ENCODE data around the gene ADAMTS3. TPM values are rescaled to one million over a fixed set of nuclear protein-coding genes. Genes with fewer than 3 reads are reported as not detected.

The ADAMTS3 gene
- not detected in 2 replicates for total RNA-seq
- 0.05 TPM for total RNA-seq (2013)
- not detected in 2 replicates for polyA plus RNA-seq
- not detected in 2 replicates for polyA minus RNA-seq

- intact Hi-C loops (cut with micrococcal nuclease), result no loop called here
- no peak within 1 kb of the TSS for H3K27ac ChIP-seq (ENCODE audit: low read length in 2 of 2)
- no peaks in the 10 kb centered on the region for H3K79me2 ChIP-seq (ENCODE audit: control insufficient read depth, insufficient read depth, low read length)
- H3K27ac Mint-ChIP-seq, result no peak within 1 kb of the TSS
- CTCF ChIA-PET, result no interaction called here
- no peaks in the 10 kb centered on the region for H3K9me3 Mint-ChIP-seq (ENCODE audit: insufficient read depth)
- 1% methylated on average over 47 of the region's 59 CpGs for WGBS (ENCODE audit: insufficient coverage)
- H3K4me2 ChIP-seq (replicated peaks; ENCODE audit: low read depth, low read length, poor library complexity, severe bottlenecking), result peak within 1 kb of the TSS; percentile 57
- DNase-seq (no peak), ATAC-seq (ENCODE audit: low read depth) (no peak)
- POLR2A ChIA-PET, result no interaction called here
- TF ChIP-seq CTCF (IDR thresholded peaks at IDR 0.05) (no peak), EZH2 (IDR thresholded peaks at IDR 0.05; ENCODE audit: borderline replicate concordance, insufficient read depth, low read depth, low read length, poor library complexity, severe bottlenecking) (no peak)
- H3K9ac ChIP-seq (ENCODE audit: low read length), result peak within 1 kb of the TSS; percentile 13
- H2AFZ ChIP-seq (ENCODE audit: insufficient read depth, low read depth, low read length, poor library complexity, severe bottlenecking), result peak within 1 kb of the TSS; percentile 50
- H3K27me3 ChIP-seq (replicated peaks in 1 of 4; ENCODE audit: control extremely low read depth in 1 of 4, control insufficient read depth in 3 of 4, insufficient read depth in 4 of 4, low read length in 3 of 4), result peaks cover 0 to 20% (median 10%) of the 10 kb centered on the region in 4 experiments
- peaks cover 17 to 20% of the 10 kb centered on the region in 2 donors for H3K4me1 ChIP-seq (ENCODE audit: control insufficient read depth in 2 of 2, insufficient read depth in 2 of 2, low read length in 2 of 2)
- H3K9me3 ChIP-seq (ENCODE audit: control extremely low read depth in 1 of 3, control insufficient read depth in 2 of 3, insufficient read depth in 1 of 3, low read length in 2 of 3), result peaks cover 0 to 4% (median 0%) of the 10 kb centered on the region in 3 donors
- H3K4me3 ChIP-seq (ENCODE audit: control extremely low read depth in 1 of 5, extremely low read depth in 1 of 5, insufficient read depth in 1 of 5, low read depth in 2 of 5, low read length in 4 of 5), result peak within 1 kb of the TSS in 2 of 5 experiments; percentile 3 to 12
- peaks cover 51% of the 10 kb centered on the region for H3K27me3 Mint-ChIP-seq
- no peaks in the 10 kb centered on the region for H4K20me1 ChIP-seq (ENCODE audit: control insufficient read depth, insufficient read depth, low read length, poor library complexity, severe bottlenecking)
- no peaks in the 10 kb centered on the region for H3K36me3 ChIP-seq (replicated peaks in 1 of 2; ENCODE audit: control extremely low read depth in 1 of 2, control insufficient read depth in 1 of 2, extremely low read depth in 1 of 2, insufficient read depth in 2 of 2, low read length in 1 of 2)
- peaks cover 25% of the 10 kb centered on the region for H3K4me1 Mint-ChIP-seq
- H3K4me3 Mint-ChIP-seq, result peak within 1 kb of the TSS; percentile 63
These were observed at the start of gene ADAMTS3 for GRCh38 chr4:72568959-72569718. ADAMTS3 (minus strand) TSS chr4:72569221; CDS start chr4:72568762, 459 bp downstream.

GRCh38 chr4:72613959-72614358 lies 44.9 kb upstream of the ADAMTS3 start:
- no peaks in the 10 kb centered on the region for H3K4me1 Mint-ChIP-seq
- no peaks in the 10 kb centered on the region for H3K27me3 Mint-ChIP-seq
- Histone ChIP-seq H3K27ac (ENCODE audit: low read length in 2 of 2) (no peak overlapping the region), H3K79me2 (ENCODE audit: control insufficient read depth, insufficient read depth, low read length) (no peaks in the 10 kb centered on the region), H3K27me3 (replicated peaks in 1 of 4; ENCODE audit: control extremely low read depth in 1 of 4, control insufficient read depth in 3 of 4, insufficient read depth in 4 of 4, low read length in 3 of 4) (no peaks in the 10 kb centered on the region), H4K20me1 (ENCODE audit: control insufficient read depth, insufficient read depth, low read length, poor library complexity, severe bottlenecking) (no peaks in the 10 kb centered on the region), H3K36me3 (replicated peaks in 1 of 2; ENCODE audit: control extremely low read depth in 1 of 2, control insufficient read depth in 1 of 2, extremely low read depth in 1 of 2, insufficient read depth in 2 of 2, low read length in 1 of 2) (no peaks in the 10 kb centered on the region), H3K4me3 (ENCODE audit: control extremely low read depth in 1 of 5, extremely low read depth in 1 of 5, insufficient read depth in 1 of 5, low read depth in 2 of 5, low read length in 4 of 5) (no peak overlapping the region), H3K9me3 (ENCODE audit: control extremely low read depth in 1 of 3, control insufficient read depth in 2 of 3, insufficient read depth in 1 of 3, low read length in 2 of 3) (no peaks in the 10 kb centered on the region), H3K4me1 (ENCODE audit: control insufficient read depth in 2 of 2, insufficient read depth in 2 of 2, low read length in 2 of 2) (no peaks in the 10 kb centered on the region), H3K9ac (ENCODE audit: low read length) (no peak overlapping the region), H2AFZ (ENCODE audit: insufficient read depth, low read depth, low read length, poor library complexity, severe bottlenecking) (no peak overlapping the region), H3K4me2 (replicated peaks; ENCODE audit: low read depth, low read length, poor library complexity, severe bottlenecking) (no peak overlapping the region)
- TF ChIP-seq EZH2 (IDR thresholded peaks at IDR 0.05; ENCODE audit: borderline replicate concordance, insufficient read depth, low read depth, low read length, poor library complexity, severe bottlenecking) (no peak), CTCF (IDR thresholded peaks at IDR 0.05) (no peak)
- WGBS (ENCODE audit: insufficient coverage), result no CpG with 5 or more reads among the region's 2 CpGs
- no peak for DNase-seq
- peaks cover 2% of the 10 kb centered on the region for H3K9me3 Mint-ChIP-seq (ENCODE audit: insufficient read depth)
- intact Hi-C loops (cut with micrococcal nuclease), result no loop called here
- ChIA-PET CTCF (no interaction called here), POLR2A (no interaction called here)
- H3K27ac Mint-ChIP-seq, result no peak overlapping the region
- no peak for ATAC-seq (ENCODE audit: low read depth)
- H3K4me3 Mint-ChIP-seq, result no peak overlapping the region
